ENCODE measurements around the gene PABPN1L. TPM values are rescaled to one million over a fixed set of nuclear protein-coding genes. Genes with fewer than 3 reads are reported as not detected.

The PABPN1L gene
- total and polyA plus RNA-seq, 12 donors = 0.21 TPM; not detected in 11

GRCh38 chr16:88856828-88857727 is 9.4 kb downstream of the PABPN1L start, which contains the start of the genes GALNS and TRAPPC2L:
TSS of gene GALNS (minus strand) at chr16:88856947. CDS start at chr16:88856877, 70 bp downstream.
TSS of gene TRAPPC2L (plus strand) at chr16:88857127. CDS start at chr16:88857151, 24 bp downstream.
- intact Hi-C loops (cut with DNase I) = loop anchor here in 6 of 10 donors (1.0 to 5.0 kb wide), 4 partner anchors 40 to 46 kb away; partner anchors contain the start of gene APRT (in 4 of the 6)
- Histone ChIP-seq H3K4me3 (peak within 1 kb of the TSS; percentile 71 to 99 (median 93)), H3K27me3 (no peaks in the 10 kb centered on the region), H3K9me3 (no peaks in the 10 kb centered on the region), H3K36me3 (peaks cover 0 to 50% (median 21%) of the 10 kb centered on the region in 9 donors), H3K4me1 (peaks cover 10 to 50% (median 22%) of the 10 kb centered on the region in 9 donors), H3K27ac (peak within 1 kb of the TSS; percentile 32 to 88 (median 82))
- WGBS, 2 donors = 0 to 1% methylated on average over 78 to 87 of the region's 87 CpGs
- ATAC-seq = peak; percentile 97 to 98 (median 98)
- TF ChIP-seq CTCF (IDR thresholded peaks at IDR 0.05) = no peak
- peak; percentile 99 to 100 for DNase-seq

GRCh38 chr16:88856122-88856827 is 10.2 kb downstream of the PABPN1L start:
- Histone ChIP-seq H3K27me3 (no peaks in the 10 kb centered on the region), H3K4me1 (peaks cover 10 to 50% (median 22%) of the 10 kb centered on the region in 9 donors), H3K4me3 (peak overlapping the region; percentile 71 to 99 (median 93)), H3K9me3 (no peaks in the 10 kb centered on the region), H3K36me3 (peaks cover 0 to 49% (median 14%) of the 10 kb centered on the region in 9 donors), H3K27ac (peak overlapping the region in 9 of 10 donors; percentile 70 to 88 (median 82))
- DNase-seq (peak in 1 of 2 donors; percentile 42), ATAC-seq (peak in 5 of 8 donors; percentile 2 to 48 (median 13))
- 13 to 14% methylated on average over 33 to 42 of the region's 53 CpGs for WGBS, 2 donors
- no peak for TF ChIP-seq CTCF (IDR thresholded peaks at IDR 0.05)
- intact Hi-C loops (cut with DNase I) = loop anchor here in 5 of 10 donors (2.0 to 5.0 kb wide), 3 partner anchors 39 to 45 kb away; partner anchors contain the start of gene APRT (in 4 of the 5)

DNA sequence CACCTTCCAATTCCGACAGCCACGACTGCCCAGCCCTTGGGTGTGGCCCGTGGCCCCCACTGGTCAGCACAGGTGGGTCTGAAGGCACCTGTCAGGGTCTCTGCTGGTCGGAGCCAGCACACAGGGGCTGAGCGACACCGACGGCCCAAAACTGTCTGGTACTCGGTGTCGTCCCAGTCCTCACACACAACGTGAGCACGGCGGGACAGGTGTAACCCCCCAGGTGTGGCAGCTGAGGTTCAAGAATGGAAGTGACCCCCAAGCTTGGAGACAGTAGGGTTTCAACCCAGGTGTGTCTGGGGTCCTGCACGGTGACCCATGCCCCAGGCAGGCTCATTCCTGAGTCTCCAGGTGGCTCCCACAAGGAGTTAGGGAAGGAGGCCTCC is 10.7 kb downstream of the PABPN1L start:
- TF ChIP-seq CTCF (IDR thresholded peaks at IDR 0.05) = no peak
- H3K4me1 ChIP-seq = peaks cover 10 to 50% (median 22%) of the 10 kb centered on the region in 9 donors
- peak overlapping the region in 5 of 10 donors; percentile 70 to 88 (median 73) for H3K27ac ChIP-seq
- intact Hi-C loops (cut with DNase I) = loop anchor here in 5 of 10 donors (2.0 to 5.0 kb wide), 4 partner anchors 38 to 67 kb away; partner anchors contain the start of gene APRT (in 4 of the 5)
- ATAC-seq = peak in 1 of 8 donors; percentile 1
- peaks cover 0 to 48% (median 10%) of the 10 kb centered on the region in 9 donors for H3K36me3 ChIP-seq
- H3K27me3 ChIP-seq = no peaks in the 10 kb centered on the region
- peak overlapping the region in 9 of 10 donors; percentile 71 to 97 (median 92) for H3K4me3 ChIP-seq
- WGBS, 2 donors = 87 to 90% methylated on average over 13 of the region's 13 CpGs
- no peaks in the 10 kb centered on the region for H3K9me3 ChIP-seq
- no peak for DNase-seq

Measured in heart right ventricle (tissue), 16 donors.